Embryonic facial prominence (tissue), 1 donor: ENCODE data around the gene CPA4.

Source experiments
- DNase-seq: peaks from one replicate; pipeline ENCODE4 v3.0.0-alpha.2; 2016; ENCODE audit errors: extremely low spot score

Gene CPA4

DNA sequence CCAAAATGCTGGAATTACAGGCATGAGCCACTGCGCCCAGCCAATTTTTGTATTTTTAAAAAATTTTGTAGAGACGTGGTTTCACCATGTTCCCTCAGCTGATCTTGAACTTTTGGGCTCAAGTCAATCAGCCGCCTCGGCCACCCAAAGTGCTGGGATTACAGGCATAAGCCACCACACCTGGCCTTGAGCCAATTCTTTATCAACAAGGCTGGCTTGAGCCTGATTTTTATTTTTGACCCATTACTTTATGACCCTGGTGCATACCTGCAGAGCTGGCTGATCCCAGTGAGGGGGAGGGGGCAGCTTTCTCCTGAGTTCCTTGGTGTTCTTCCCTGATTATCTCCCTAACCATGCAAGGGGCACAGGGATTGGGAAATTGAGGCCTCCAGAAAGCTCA is 71.5 kb downstream of the CPA4 start:
- no peak for DNase-seq

DNA sequence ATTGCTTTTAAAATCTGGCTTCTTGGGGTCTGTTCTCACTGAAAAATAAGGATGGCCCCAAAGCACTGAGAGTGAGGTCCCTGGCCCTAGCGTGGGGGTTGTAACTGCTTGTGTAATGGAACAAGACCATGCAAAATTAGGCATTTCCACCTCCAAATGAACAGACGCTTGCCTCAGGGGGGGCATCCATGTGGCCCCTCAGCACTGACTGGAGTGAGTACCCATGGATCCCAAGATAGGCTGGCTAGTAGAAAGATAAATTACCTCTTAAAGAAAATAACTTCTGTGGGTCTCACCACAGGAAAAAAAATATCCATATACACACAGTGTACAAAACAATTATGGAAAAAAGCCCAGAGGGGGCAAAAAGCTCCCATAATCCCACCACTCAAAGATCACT is 72.1 kb downstream of the CPA4 start:
- no peak for DNase-seq

DNA sequence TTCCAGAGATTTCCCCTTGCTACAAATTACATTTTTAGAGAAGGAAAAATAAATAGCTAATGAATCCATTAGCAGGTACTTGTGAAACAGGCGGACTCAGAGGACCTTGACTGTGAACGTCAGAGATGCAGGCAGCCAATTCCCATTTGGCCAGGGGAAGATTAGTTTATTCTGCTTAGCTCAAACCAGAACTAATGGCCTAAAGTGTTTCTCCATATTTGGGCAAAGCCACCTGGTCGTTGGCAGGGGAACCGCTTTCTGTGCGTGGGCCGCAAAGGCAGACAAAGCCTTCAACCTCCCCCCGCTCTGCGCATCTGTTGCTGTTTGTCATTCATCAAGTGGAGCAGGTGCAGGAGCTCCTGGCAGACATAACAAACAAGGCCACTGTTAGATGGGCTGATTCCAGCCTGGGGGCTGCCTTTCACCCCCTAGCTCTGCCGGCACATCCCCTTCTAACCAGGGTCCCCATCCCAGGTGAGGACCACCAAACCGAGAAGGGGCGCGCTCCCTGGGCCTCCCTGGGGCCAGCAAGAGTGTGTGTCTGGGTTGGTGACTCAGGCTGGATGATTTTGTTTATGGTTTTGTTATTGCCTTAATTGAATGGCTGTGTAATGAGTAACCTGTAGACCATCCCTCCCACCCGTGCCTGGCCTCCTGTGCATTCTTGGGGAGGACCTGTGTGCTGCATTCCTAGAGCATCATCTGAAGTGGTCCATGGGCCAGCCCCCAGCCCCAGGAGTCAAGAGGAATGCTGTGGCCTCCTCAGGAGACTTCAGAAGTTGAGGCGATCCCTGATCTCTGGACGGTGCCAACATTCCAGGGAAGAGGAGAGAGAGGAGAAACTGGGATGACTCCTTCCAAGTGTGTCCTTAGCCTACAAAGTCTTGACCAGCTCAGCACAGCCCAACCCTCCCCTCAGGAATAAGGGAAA is 72.8 kb downstream of the CPA4 start:
- peak; percentile 60 for DNase-seq

DNA sequence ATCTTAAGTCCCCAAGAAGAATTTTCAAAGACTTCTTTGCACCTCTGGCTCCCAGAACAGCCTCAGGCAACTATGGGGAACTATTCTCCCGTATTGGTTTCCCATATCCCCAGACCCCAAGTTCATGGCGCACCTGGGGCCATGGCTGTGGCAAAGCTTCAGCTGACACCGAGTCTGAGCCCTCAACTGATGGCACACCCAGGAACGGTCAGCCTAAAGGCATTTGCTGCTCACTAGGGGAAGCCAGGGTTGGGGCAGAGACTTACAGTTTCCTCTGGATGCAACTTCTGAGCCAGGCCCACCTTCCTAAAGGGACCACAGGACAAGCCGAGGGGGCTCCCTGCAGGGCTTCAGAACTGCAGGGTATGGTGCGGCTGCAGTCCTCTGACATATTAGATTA is 73.6 kb downstream of the CPA4 start:
- no peak for DNase-seq

DNA sequence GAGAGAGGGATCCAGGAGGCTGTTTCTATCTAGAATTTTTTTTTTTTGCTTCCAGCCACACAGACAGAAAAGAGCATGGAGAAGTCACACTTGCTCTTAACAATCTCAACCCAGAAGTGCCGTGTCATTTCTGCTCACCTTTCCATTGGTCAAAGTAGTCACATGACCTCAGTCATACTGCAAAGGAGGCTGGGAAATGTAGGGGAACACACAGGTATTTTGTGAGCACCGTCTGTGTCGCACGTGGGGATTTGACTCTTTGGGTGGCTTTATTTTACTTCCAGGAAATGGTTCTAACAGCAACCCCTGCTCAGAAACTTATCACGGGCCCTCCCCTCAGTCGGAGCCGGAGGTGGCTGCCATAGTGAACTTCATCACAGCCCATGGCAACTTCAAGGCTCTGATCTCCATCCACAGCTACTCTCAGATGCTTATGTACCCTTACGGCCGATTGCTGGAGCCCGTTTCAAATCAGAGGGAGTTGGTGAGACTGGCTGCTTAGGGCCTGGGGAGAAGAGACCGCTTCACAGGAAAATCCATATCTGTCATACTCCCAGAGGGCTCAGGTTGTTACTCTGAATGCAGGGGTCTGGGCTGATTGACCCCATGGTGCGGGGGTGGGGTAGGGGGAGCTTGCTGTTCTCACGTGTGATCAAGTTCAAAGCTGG is 74.3 kb downstream of the CPA4 start:
- DNase-seq, result no peak

DNA sequence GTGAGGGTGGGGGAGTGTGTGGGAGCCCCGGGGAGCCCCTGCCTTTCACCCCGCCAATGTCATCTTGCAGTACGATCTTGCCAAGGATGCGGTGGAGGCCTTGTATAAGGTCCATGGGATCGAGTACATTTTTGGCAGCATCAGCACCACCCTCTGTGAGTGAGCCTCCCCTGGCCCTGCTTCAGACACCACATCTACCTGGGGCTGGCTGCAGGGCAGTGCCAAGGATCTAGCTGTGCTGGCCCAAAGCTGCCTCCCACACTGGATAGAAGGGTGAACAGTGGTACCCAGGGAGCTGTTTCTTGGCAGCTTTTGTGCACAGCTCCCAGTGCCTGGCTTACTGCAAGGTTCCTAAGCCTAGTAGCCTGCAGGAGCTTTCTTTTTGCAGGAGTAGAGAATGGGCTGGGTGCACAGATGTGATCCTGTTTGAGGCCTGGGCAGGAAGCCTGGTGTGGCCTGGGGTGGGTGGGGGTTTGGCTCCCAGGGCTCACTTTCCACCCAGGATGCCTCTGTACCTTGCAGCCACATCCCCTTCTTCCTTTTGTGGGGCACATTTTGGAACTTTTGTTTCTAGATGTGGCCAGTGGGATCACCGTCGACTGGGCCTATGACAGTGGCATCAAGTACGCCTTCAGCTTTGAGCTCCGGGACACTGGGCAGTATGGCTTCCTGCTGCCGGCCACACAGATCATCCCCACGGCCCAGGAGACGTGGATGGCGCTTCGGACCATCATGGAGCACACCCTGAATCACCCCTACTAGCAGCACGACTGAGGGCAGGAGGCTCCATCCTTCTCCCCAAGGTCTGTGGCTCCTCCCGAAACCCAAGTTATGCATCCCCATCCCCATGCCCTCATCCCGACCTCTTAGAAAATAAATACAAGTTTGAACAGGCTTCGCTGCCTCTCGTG is 75.1 kb downstream of the CPA4 start:
- DNase-seq, result no peak

DNA sequence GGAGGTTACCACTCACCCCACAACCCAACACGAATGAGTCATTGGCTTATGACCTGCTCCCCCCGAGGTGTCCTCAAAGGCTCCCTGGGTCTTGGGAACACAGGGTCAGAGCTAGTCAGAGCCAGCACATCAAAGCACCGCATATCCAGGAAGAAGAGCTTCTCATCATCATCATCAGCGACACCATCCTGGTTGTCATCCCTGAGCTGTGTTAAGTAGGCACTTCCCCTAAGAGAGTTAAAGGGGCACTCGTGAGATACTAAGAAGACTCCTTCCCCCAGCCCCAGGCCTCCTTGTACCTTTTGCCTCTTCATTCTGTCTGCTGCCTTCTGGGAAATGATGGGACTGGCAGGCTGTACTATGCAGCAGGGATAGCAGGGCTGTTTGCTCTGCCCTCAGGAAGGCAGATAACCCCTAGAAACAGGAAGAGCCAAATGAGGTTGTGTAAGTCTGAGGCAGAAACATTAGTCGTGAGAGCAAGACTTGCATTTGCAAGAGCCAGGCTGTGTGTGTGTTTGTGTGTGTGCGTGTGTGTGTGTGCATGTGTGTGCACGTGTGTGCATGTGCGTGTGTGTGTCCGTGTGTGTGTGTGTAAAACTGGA is 76.2 kb downstream of the CPA4 start:
- no peak for DNase-seq

DNA sequence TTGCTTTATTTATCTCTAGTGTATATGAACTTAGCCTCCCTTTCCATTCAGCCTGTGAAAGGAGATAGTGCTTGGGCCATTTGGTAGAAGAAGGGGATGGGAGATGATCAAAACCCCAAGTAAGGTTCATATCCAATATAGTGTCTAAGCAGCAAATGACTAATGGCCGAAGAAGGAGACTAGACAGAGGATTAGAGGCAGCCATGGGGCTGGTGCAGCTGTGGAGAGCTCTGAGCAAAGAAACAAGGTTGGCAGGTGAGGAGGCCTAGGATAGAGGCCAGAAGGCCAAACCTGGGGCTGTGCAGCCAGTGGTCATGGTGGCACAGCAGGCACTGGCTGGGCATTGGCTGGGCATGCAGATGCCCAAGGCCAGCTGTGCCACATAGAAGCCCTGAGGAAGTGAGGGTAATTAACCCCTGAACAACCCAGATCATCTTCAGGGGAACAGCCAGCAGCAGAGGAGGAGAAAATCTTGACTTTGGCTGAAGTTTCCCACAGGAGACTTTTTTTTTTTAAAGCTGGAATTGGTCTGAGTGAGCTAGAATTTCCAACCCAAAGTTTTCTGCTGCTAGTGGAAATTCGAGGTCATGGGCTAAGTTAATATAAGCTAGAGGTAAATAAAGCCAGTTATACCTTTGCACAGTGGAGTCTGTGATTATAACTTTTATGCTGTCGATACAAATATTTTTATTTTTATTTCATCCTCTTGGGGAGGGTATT is 77.0 kb downstream of the CPA4 start:
- DNase-seq, result no peak

DNA sequence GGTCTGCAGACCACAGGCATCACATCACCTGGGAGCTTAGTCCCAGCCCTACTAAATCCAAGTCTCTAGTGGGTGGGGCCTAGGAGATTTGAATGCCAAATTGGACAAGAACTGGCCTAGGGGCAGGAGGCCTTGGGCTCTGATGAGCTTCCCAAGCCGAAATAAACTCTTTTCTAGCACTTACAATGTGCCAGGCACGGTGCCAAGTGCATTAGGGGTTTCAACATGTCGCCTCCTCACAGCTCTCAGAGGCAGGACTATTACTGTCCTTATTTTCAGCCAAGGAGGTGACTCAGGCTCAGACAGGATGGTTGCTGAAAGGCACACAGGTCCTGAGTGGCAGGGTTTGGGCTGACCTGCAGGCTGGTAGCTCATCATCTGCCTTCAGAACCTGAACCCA is 78.1 kb downstream of the CPA4 start:
- no peak for DNase-seq

DNA sequence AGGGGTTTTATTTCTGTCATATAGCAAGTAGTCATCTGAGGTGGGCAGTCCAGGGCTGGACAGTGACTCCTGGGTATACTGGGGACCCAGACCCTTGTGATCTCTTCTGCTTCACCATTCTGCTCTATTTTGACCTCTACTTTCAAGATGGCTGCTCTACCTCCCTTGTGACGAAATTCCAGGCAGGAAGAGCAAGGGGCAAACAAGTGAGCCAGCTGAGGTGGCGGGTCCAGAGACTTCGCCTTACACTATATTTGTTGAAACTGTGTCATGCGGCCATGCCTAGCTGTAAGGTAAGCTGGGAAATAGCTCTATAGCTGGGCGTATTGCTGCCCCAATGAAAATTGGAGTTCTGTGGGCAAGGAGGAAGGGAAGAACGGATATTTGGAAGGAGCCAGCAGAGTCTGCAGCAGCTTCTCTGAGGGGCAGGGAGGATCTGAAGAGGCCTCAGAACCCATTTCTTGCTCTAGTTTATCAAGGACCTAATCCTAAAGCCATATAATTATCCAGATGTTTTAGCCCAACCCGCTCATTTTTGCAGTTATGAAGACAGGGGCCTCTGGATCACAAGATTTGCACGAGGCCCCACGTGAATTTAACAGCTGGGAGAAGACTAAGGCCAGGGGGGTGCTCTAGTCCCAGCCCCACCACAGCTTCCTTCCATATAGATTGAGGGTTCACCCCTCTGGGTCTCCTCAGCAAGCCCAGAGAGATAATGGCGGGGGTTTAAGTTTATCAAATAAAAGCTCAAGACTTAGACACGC is 79.6 kb downstream of the CPA4 start:
- no peak for DNase-seq
